NCI-H1092 treated with DMSO at 0.1 percent for 48 hours (cell line): ENCODE results near the gene CORO7.

ENCODE experiments used
- DNase-seq: peaks from one replicate; lab custom pipeline; 2025; lab: John Stamatoyannopoulos, UW

CORO7 gene

DNA sequence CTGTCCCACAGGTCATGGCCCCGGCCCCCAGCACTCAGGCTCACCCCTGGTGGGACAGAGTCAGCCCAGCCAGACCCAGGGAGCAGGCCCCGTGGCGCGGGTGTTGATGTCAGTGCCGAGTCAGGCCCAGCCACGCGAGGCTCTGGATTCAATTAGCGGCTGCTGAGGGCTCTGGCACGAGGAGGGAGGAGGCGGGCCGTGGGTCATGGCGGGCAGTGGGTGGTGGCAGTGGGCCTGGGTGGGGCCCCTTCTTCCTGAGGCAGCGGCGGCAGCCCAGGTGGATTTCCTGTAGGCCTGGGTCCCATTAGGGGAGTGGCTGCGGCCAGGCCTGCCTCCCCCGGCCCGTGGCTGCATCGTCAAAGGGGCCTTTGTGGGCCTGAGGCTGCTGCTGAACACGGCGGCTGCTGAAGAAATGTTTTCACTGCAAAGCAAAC is 31.9 kb downstream of the CORO7 start:
- DNase-seq: no peak

DNA sequence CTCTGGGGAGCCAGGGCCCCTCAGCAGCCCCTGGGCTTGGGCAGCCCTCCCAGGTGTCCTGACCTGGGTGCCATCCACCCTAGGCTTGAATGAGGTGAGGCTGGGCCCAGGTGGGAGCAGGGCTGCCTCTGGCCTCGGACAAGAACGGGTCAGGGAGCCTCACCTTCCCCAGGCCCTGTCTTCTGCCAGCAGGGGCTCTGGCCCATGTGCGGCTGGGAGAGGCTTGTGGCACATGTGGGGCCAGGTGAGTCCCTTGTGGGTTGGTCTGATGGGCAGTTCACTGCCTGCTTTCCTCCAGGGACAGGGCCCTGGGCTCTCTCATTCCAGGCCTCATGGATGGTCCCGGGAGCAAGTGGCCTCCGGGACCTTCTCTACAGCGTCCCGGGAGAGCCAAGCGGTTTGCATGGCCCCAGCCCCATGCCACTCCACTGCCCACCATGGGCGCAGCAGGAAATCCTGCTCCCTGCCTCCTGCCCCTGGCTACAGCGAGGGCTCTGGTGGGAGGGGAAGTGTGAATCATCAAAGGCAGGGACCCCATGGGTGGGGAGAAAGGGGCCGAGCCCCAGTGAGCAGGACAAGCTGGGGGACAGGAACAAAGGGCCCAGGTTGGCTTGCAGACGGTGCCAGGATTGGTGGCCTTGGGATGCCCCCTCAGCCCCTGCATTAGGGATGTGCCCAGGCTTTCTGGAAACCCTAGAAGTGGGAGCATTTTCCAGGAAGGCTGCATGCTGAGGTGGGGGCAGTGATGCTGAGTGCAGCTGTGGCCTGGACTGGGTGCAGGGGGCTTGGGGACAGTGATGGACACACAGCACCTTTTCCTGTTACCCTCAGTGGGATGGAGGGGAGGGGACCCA is 32.6 kb downstream of the CORO7 start:
- DNase-seq: no peak

- no peak for DNase-seq
Observed at GRCh38 chr16:4382795-4383357, 33.5 kb downstream of the CORO7 start.

DNA sequence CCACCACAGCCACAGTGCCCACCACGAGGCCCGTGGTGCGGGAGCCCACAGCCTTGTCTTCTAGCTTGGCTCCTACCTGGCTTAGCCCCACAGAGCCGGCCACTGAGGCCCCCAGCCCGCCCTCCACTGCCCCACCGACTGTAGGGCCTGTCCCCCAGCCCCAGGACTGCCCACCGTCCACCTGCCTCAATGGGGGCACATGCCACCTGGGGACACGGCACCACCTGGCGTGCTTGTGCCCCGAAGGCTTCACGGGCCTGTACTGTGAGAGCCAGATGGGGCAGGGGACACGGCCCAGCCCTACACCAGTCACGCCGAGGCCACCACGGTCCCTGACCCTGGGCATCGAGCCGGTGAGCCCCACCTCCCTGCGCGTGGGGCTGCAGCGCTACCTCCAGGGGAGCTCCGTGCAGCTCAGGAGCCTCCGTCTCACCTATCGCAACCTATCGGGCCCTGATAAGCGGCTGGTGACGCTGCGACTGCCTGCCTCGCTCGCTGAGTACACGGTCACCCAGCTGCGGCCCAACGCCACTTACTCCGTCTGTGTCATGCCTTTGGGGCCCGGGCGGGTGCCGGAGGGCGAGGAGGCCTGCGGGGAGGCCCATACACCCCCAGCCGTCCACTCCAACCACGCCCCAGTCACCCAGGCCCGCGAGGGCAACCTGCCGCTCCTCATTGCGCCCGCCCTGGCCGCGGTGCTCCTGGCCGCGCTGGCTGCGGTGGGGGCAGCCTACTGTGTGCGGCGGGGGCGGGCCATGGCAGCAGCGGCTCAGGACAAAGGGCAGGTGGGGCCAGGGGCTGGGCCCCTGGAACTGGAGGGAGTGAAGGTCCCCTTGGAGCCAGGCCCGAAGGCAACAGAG is 34.2 kb downstream of the CORO7 start:
- no peak for DNase-seq

DNA sequence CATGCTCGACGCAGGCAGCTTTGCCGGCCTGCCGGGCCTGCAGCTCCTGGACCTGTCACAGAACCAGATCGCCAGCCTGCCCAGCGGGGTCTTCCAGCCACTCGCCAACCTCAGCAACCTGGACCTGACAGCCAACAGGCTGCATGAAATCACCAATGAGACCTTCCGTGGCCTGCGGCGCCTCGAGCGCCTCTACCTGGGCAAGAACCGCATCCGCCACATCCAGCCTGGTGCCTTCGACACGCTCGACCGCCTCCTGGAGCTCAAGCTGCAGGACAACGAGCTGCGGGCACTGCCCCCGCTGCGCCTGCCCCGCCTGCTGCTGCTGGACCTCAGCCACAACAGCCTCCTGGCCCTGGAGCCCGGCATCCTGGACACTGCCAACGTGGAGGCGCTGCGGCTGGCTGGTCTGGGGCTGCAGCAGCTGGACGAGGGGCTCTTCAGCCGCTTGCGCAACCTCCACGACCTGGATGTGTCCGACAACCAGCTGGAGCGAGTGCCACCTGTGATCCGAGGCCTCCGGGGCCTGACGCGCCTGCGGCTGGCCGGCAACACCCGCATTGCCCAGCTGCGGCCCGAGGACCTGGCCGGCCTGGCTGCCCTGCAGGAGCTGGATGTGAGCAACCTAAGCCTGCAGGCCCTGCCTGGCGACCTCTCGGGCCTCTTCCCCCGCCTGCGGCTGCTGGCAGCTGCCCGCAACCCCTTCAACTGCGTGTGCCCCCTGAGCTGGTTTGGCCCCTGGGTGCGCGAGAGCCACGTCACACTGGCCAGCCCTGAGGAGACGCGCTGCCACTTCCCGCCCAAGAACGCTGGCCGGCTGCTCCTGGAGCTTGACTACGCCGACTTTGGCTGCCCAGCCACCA is 35.1 kb downstream of the CORO7 start:
- no peak for DNase-seq

DNA sequence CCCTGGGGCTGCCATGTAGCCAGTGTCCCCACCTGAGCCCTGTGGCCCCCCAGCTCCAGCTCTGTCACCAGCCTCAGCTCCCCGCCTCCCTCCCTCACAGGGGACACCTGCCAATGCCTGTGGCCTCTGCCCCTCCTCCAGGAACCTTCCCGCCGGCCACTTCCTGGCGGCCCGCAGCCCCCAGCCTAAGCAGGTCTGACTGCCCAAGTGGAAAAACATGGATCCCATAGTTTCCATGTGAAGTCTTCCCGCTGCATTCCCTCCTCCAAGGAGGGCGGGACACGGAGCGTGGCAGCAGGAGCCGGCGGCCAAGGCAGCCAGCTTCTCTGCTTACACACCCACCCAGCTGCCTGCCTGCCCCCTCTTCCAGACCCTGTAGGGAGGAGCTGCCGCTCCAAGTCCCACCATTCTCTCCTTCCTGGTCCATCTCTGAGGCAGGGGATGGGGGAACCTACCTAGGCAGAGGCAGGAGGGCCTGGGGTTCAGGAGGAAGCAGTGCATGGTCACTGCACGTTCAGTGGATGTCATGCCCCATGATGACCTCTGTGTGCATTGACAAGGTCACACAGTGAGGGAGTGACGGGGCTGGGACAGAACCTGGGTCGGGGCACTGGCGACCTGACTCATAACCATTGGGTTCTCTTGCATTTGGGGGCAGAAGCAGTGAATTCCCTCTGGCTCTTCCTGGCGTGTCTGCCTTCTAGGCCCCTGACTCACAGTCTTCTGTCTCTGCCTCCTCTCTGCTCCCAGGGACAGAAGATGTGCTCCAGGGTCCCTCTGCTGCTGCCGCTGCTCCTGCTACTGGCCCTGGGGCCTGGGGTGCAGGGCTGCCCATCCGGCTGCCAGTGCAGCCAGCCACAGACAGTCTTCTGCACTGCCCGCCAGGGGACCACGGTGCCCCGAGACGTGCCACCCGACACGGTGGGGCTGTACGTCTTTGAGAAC is 36.0 kb downstream of the CORO7 start:
- no peak for DNase-seq

DNA sequence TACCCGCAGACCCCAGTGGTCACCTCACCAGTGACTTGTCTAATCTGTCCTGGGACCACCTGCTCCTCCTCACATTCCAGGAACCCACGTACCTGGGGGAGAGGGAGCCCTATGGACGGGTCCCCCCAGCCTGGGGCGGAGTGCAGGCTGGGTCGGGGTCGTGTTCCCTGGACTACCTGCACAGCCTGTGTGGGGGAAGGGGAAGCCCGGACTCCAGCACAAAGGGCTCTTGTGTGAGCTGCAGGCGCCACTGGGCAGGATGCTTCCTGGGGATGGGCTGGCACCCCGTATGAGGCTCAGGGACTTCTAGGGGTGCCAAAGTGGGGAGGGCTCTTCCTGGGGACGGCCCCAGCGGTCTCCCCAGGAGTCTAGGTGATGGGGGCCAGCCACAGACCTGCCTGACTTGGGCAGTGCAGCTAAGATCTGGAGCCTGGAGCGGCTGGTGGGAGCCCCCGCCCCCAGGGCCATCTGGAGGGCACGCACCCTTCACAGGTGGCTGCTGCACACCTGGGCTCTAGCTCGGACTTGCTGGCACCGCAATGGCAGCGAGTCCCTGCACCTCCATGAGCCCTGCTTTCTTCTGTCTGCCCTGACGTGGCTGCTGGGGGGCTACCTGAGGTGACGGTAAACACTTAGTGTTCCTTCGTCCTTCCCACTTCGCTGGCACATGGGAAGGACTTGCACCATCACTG is 37.3 kb downstream of the CORO7 start:
- DNase-seq: no peak

DNA sequence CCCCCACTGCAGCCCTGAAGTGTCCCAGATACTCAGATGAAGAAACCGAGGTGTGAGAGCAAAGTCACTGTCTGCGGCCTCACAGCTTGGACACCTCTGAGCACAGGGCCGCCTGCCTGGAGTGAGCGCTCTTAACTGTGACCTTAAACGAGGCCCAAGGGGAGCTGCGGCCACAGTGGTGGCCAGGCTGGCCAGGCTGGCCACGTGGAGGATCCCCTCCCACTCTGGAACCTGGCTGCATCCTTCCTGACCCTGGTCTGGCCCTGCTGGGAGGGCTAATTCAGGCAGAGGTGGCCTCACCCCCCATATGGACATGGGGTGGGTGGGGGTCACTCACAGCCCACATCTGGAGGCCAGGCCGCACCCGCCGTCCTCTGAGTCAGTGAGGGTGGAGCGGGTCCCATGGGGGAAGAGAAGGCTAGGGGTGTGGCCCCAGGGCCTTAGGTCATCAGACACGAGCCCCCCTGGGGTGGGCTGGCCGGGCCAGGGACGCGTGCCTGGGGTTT is 38.2 kb downstream of the CORO7 start:
- DNase-seq: no peak

- no peak for DNase-seq
Observed at GRCh38 chr16:4377573-4378154, 38.7 kb downstream of the CORO7 start.

GRCh38 chr16:4376893-4377572 is 39.4 kb downstream of the CORO7 start:
- DNase-seq: peak; percentile 21

GRCh38 chr16:4376126-4376892 is 40.1 kb downstream of the CORO7 start:
- DNase-seq: no peak

DNA sequence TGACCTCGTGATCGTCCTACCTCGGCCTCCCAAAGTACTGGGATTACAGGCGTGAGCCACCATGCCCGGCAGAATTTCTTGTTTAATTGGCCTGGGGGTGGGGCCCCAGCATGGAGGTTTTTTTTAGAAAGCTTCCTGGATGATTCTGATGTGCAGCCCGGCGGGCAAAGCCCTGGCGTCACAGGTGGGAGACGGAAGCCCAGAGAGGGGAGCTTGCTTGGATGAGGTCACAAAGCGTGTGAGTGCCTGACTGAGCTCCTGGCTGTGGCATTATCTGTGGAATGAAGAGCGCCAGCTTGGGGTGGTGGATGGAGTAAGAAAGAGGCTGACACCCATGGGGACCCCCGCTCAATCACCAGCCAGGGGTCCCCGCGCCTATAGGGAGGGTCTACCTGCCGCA is 40.7 kb downstream of the CORO7 start:
- no peak for DNase-seq

GRCh38 chr16:4373909-4374742 is 42.3 kb downstream of the CORO7 start:
- no peak for DNase-seq

DNA sequence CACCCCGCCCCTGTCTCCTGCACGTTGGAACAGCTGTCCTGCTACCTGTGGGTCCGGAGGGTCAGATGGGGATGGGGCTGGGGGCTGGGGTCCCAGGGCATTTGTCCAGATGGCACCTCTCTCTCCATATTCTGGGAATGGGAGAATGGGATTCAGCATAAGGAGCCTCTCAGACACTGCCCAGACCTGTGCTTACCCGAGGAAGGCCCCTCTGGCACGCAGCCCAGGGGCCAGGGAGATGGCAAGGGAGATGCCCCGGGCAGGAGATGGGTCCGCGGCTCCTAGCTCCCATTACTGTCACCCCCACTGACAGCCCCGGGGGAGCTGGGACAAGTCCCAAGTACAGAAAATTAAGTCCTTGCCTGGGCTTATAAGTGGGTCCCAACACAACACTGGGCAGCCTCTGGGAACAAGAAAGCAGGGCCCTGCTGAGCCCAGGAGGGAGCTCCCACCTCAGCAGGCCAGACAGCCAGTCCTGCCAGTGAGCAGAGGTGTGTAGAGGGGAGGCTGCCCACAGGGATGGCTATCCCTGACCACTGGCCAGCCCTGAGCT is 43.0 kb downstream of the CORO7 start:
- peak; percentile 81 for DNase-seq

DNA sequence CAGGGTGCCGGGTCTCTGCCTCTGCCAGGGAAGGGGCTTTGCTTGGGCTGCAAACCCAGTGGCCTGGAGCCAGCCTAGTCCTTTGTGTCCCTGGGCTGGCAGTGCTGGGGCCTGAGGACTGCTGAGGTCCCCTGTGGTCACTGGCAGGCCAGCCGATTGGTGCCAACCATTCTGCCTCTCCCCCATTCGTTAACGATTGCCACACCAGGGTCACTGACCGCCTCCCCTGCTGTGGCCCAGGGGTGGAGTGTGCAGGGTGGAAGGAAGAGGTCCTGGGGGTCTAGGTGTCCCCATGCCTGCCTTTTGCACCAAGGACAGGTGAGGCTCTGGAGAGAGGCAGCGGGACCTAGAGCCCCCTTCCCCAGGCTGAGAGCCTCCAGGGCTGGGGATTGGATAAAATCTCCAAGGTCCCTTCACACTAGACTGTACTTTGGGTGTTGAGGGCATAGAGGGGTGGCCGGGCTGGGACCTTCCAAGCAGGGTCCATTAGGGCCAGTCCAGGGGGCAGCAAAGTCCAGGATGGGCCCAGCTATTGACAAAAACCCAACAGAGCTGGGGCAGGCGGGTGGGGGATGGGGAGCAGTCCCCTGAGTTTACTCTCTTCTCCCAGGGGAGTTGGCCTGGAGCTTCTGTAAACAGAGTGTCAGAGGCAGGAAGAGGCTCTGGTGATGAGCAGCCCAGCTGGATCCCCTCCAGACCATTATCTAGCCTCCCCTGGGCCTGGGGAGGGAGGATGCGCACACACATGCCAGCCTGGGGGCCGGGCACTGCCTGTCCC is 43.6 kb downstream of the CORO7 start:
- peak; percentile 88 for DNase-seq

- no peak for DNase-seq
Observed at GRCh38 chr16:4372001-4372577, 44.3 kb downstream of the CORO7 start.
